T-helper 2 cell treated with Interferon-gamma antibody and Interleukin-4, amounts not matched to agents 100 ng/mL and 5 ng/mL, for 36 hours (primary cell): ENCODE measurements around the gene ENTR1. TPM values are rescaled to one million over a fixed set of nuclear protein-coding genes. Genes with fewer than 3 reads are reported as not detected.

ENCODE experiments used
- intact Hi-C: fragments of 100-400 bp; cut with micrococcal nuclease; formaldehyde crosslinking; loops from one replicate; pipeline ENCODE4 v1.15.1; 2023
- total RNA-seq: library from RNA; stranded (reverse); gene quantifications from 2 replicates; pipeline ENCODE4 v1.2.3, GENCODE V29; 2022

ENTR1 gene
- total RNA-seq, 1 donor from 2014 or later = 69.9 TPM

DNA sequence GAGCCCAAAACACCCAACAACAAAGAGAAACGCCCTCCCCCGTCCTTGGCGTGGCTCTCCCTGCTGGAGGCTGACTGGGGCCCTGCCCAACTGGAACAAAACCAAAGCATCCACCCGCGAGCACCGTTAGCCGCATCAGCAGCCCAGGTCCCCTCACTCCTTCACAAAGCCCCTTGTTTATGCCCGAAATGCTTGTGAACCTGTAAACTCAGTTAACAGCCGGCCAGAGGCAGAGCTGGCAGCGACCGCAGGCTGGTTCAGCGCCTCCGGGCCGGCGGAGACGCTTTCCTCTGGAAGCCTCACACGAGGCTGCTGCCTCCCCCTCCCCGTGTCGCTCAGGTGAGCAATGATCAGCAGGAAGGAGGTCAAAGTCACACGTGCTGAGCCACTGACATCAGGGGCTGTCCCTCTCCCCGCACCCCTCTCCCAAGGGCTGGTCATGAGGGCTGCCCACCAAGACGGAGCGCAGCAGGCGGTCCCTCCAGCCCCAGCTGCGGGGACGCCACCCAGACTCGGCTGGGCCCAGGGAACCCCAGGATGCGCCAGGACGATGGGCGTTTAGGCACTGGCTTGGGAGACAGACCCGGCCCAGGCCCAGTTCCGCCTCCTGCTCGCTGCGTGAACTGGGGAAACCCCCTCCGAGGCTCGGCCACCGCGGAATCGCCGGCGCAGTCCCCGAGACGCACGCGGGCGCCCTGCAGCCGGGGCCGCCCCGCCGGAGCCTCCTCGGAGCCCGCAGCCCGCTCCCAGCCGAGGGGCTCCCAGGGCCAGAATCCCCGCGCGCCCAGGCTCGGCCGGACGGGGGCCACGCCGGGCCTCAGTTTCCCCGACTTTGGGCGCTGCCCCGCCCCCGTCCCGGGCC lies 11.0 kb downstream of the ENTR1 start:
- intact Hi-C loops = loop anchor here (1.0 to 10.0 kb wide), 6 partner anchors 11 to 135 kb away; partner anchors contain the start of genes DNLZ, ENTR1, INPP5E and PMPCA

DNA sequence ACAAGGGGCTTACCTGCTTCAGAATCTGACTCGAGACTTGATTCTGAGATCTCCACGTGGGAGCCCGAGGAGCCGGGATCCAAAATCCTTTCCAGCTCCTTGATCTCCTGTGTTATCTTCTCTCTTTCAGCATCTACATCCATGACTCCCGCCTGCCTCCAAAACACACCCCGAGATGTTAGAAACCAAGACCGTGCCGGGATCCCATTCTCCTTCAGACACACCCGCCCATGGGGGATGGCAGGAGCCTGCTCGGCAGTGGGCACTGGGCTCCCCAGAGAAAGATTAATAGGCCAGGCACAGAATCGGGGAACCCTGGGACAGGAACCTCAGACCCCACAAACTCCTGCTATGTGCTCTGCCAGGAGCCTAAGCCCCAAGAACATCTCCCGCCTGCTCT lies 12.1 kb downstream of the ENTR1 start:
- intact Hi-C loops = no loop called here

DNA sequence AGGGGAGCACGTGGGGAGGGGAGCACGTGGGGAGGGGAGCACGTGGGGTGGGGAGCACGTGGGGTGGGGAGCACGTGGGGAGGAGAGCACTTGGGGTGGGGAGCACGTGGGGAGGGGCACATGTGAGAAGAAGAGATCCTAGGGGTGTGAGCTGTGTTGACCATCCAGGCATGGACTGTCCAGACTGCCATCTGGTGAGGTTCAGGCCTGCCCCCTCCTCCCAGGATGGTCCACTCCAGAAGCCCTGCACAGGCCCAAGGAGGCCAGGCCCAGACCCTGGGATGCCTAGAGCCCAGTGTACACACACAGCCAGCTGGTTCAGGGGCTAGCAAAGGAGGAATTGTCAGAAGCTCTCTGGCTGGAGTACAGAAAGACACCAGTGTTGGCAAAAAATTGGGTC lies 12.8 kb downstream of the ENTR1 start:
- intact Hi-C loops = no loop called here

DNA sequence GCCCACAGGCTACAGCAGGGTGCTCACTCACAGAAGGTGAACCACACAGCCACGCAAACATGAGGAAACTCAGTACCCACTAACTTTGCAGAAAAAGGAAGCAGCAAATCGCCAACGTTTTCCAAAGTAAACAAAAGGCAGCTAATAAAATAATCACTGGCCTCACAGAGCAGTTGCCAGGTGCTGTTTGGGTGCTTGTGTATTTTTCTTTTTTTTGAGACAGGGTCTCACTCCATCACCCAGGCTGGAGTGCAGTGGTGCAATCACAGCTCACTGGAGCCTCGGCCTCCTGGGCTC lies 14.2 kb downstream of the ENTR1 start:
- intact Hi-C loops = no loop called here

DNA sequence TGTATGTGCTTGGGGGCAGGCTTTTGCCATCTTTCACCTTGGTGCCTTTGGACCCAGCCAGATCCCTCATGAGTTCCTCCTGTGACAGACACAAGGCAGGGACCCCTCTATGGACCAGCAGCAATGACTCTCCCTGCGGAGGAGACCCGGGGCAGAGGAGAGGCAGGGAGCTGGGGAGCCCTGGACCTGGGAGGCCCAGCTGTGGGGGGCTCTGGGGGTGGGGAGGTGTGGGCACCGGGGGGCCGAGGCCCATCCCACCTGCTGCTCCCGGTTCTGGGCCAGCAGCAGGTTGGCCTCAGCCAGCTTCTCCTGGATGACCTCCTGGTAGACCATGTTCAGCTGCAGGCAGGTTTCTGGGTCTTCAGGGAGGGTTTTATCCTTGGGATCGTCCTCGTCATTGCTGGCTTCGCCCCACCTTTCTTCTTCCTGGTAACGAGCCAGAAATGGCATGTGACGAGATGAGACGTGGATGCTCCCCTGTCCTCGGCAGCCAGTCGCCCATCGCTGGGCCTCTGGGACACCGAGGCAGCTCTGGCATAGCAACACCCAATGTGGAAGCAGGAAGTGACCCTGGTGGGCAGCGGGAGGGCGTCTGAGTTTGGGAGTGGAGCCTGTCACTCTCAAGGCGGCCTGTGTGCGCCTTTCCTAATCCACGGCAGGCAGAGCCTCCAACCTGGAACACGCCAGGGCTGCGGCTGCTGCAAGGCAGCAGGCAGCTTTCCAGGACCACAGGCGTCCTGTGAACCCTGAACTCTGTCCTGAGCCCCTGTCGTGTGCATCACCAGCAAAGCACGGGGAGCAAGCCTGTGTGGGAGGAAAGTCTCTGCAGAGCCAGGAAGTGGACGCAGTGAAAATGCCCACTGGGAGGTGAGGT lies 14.8 kb downstream of the ENTR1 start:
- intact Hi-C loops = no loop called here

DNA sequence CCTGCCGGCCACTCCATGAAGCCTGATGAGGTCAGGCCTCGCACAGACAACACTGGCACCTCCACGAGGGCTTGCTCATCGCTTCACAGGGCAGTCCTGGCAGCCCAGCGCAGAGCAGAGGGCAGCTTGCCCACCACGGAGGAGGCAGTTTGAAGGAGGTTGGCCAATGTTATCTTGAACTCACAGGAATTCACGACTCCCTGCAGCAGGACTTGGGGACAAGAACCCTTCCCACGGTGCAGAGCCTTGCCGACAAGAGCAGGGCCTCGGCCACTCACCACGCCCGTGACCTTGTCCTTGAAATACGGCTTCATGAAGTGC lies 15.4 kb downstream of the ENTR1 start:
- intact Hi-C loops = no loop called here

DNA sequence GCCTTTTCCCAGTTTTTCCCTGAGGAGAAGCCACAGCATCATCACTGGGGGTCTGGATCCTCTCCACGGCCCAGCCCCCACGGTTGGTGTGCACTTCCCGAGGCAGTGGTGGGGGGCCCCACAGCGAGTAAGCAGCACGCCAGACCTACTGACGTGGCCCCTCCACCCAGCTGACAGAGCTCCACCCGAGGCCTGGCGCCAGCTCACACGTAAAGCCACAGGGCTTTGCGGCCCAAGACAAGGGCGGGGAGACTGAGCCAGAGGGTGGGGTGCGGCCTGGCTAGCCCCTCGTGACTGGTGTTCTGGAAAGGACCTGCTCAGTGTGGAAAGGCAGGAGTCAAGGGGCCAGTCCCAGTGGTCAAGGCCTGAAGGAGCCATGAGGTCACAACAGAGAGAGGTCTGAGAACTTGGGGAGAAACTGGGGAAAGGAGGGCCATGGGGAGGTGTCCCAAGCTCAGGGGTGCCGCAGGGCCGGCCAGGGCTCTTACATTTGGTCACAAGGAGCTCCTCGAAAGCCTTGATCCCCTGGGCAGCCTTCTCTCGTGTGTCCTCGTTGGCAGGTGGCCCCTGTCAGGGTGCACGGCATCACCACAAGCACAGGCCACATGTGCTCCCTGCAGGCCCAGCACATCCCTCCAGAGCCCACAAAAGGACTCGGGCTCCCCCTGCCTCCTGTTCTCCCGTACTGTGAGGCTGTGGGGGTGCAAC lies 15.9 kb downstream of the ENTR1 start:
- intact Hi-C loops = no loop called here

DNA sequence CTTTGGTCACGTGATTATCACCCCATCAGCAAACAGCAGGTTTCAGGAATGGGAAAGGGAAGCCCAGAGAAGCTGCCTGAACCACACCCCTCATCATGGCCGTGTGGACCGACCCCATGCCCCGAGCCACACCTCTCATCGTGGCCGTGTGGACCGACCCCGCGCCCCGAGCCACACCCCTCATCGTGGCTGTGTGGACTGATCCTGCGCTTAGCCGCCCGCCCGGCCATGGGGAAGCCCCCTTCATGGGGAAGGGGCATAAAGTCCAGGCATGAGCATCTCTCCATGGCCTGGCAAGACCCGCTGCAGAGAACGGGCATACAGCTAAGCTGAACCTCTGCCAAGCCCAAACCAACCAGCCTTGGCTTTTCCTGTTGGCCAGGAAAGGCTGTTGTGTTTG lies 16.9 kb downstream of the ENTR1 start:
- intact Hi-C loops = no loop called here

DNA sequence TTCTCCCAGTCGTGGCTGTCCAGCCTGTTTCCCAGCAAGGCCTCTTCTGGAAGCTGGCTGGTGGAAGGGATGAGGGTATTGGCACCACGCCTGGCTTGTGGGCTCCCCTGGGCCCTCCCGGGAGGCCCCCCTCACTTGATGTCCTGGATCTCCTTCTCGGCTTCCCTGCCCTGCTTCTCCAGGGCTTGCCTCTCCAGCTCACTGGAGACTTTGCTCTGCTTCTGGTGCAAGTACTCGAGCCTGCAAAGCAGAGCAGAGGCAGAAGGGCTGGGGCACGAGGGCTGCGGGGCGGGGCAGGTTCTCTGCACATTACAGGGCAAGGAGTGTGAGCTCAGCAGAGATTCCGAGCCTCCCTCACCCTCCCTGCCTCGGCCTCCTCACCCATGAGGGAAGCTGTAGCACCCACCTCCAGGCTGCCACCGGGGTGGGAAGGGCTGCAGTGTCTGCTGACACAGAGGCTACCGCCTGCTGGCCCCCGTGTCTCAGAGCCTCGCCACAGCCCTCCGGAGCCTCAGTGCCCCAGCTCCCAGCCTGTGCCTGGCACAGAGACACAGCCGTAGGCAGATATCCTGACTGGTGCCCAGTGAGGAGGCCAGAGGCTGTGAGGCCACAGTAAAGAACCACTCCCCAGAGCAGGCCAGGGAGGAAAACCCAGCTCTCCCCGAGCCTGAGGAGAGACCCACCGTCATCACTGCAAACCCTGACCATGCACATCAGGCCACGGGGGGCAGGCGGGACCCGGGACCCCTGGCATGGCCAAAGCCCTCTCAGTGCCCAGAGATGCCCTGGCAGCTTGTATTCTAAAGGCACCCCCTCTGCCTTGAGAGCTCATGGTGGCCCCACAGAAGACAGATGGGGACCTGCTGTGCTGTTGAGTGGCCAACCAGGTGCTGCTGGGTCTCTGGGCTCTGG lies 17.6 kb downstream of the ENTR1 start:
- intact Hi-C loops = no loop called here

DNA sequence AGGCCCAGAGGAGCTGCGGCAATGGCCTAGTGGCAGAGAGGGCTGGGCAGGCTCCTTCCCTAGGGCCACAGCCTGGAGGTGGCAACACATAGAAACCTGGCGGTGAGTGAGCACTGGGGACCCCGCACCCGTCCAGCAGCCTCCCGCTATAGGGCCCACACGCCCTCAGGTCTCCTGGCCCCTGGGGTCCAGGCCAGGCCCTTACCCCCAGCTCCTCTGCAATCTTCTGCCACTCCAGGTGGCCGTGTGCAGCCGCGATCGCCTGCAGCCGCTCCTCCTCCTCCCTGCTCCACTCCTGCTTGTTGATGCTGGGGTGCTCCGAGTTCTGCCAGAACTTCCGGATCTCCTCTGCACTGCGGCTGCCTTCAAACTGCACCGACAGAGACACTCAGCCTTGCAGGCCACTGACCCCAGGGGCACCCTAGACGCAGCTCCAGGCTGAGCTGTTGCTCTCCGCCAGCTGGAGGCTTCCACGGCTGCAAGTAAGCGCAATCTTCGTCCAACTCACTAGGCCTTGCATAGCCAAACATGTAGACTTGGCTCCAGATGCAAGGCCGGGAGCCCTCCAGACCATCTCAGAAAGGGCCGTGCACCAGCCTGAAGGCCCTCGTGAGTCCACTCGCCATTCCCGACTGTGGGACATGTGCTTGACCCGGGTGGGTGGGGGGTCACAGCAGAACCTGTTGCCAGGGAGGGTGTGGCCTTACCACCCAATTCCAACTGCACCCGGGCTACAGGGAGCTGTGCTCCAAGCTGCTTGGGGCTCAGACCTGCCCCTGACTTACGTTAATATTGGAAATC lies 18.5 kb downstream of the ENTR1 start:
- intact Hi-C loops = no loop called here

DNA sequence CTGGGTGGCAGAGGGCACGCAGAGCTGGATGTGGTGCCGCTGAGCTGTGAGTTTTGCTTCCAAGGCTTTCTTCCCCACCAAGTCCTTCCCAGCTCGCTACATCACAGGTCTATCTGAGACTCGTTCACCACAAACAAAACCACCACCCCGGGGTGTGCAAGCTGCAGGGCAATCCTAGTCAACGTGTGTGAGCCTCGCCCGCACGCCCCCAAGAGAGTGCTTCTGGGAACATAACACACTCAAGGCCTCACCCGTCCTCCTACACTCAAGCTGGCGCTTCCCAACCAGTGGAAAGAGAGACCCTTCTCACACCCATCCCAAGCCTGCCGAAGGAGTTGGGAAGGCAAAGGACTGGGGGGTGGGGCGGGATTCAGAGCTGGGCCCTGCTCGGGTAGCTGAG lies 21.0 kb downstream of the ENTR1 start:
- intact Hi-C loops = no loop called here

DNA sequence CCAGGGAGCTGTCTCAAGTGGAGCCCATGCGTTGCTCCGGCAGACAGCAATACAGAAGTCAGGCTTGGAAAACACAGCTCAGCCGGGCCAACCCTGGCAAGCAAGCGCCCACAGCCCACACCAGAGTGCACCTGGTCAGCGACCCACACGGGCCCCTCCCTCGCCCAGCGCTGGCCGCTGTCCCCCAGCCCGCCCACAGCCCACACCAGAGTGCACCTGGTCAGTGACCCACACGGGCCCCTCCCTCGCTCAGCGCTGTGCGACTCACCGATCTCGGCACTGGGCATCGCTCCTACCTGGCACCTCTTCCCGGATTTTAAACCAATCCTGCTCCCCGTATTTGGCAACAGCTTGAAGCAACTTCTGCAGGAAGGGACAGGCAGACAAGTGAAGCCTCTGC lies 23.2 kb downstream of the ENTR1 start:
- intact Hi-C loops = no loop called here

DNA sequence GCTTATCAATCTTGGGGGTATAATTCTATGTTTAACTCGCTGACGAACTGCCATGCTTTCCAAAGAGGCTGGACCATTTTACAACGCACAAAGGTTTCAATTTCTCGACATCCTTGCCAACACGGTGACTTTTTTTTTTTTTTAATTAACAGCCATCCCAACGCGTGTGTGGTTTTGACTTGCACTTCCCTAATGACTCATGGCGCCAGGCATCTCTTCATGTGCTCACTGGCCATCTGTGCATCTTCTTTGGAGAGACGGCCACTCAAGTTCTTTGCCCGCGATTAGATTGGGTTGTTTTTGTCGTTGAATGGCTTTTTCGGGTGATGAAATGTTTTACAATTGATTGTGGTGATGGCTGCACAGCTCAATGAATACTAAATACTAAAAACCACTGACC lies 24.4 kb downstream of the ENTR1 start:
- intact Hi-C loops = no loop called here

DNA sequence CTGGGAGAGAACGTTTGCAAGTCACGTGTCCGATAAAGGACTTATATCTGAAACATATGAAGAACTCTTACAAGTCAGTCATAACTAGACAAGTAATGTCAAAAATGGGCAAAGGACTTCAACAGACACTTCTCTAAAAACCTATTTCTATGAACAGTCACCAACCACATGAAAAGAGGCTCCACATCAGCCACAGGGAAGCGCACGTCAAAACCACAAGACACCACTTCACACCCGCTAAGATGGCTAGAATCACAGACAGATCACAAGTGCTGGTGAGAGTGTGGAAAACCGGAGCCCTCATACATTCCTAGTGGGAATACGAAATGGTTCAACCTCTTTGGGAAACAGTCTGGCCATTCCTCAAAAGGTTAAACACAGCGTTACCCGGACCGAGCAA lies 25.4 kb downstream of the ENTR1 start:
- intact Hi-C loops = loop anchor here (1.0 kb wide), 1 partner anchor 15 kb away; the partner anchor contains the start of gene SNAPC4

DNA sequence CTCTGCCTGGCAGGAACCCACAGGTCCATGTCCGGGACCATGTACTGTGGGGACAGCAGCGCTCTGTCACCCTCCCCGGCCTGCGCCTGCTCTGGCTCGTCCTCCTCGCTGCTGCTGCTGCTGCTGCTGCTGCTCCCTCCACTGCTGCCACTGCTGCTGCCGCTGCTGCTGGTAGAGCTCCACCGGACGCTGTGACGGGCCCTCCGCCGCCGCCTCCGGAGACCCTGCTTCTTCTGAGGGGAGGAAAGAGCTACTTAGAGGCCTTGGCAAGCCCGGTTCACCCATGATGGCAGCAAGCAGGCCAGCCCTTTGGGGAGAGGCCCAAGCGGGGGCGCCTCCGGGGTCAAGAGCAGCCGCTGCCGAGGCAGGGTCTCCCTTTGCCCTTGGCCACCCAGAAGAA lies 27.0 kb downstream of the ENTR1 start:
- intact Hi-C loops = no loop called here

DNA sequence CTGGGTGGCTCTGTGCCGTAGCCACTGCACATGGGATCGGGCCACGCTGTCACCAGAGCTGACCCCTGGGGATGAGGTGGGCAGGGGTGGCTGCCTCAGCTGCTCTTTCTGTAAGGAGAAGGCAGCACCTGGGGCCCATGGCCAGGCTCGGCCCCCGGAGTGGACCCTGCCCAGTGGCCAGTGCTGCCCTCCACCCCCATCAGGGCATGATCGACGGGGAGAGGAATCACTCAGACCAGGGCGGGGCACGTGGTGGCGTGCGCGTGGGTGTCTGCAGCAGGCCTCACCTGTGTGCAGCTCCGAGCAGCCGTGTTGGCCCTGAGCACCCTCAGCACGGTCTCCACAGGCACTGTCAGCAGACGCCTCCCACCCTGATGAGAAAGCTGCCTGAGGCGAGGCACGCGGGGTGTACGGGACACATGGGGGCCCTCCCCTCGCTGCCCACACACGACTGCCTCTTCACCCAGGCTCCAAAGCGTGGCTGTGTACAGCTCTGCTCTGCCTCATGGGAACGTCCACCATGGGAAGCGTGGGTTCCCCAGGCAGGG lies 28.4 kb downstream of the ENTR1 start:
- intact Hi-C loops = no loop called here

DNA sequence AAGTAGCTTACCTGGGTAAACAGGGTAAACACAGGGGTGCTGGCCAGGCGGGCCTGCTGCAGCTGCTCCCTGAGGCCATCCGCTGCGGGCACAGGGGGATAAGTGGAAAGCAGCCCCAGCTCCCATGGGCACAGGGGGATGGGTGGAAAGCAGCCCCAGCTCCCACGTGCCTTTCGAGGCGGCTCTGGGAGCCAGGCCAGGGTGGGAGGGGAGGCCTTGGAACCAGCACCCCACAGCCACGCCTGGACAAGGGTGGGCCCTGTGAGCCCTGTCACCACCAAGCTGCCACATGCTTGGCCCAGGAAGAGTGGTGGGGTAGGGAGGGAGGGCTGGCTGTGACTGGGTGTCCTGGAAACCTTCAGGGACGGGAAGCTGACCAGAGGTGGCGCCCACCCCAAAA lies 29.1 kb downstream of the ENTR1 start:
- intact Hi-C loops = no loop called here

DNA sequence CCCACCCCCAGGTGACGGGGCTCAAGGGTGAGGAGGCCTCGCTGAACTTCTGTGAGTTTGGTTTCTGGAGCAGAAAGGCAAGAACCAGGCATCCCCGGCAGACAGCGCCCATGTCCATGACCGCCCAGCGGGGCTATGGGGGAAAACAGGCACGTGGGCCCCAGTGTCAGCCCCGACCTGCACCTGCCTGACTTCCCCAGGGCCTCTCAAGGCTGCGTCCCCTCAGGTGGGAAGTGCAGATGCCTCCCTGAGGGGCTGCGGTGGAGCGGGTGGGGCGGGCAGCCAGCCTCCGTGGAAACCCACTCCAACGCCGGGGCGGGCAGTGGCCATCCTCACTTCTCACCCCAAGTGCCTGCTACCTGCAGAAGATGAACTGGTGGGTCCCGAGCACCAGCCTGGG lies 30.0 kb downstream of the ENTR1 start:
- intact Hi-C loops = no loop called here

DNA sequence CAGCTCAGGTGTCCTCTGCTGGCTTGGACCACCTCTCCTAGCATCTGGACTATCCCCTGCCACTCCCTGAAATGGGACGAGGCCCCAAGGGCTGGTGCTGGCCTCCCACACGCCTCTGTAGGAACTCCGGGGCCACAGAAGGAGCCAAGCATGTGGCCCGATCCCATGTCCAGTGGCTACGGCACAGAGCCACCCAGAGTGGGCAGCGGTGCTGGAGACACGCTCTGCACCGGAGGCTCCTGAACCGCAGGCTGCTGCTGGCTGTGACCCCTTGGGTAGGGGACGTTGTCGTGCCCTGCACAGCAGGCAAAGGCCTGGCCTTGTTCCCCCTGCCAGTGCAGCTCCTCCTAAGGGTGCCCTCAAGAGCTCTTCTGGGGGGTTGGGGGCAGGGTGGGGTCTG lies 30.5 kb downstream of the ENTR1 start:
- intact Hi-C loops = no loop called here

DNA sequence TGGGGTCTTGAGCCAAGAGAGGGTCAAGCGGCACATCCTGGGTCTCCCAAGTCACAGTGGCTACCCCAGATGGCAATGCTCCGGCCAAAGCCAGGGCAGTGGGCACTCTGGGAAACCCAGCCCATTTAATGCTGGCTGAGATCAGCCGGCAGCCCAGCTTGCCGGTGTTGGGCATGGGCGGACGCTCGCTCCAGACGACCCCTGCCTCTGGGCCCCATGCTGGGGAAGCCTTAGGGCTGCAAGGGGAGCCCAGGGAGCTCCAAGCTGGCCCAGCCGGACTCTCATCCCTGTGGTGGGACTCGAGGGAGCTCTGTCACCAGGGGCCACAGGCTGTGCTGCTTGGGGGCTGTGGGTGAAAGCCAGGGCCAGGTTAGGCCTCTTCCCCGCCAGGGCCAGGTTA lies 31.0 kb downstream of the ENTR1 start:
- intact Hi-C loops = no loop called here
